WERI-Rb-1 (cell line): ENCODE data around the gene NAGA.
"Not testable (repeated sequence)": the region's sequence is repeated elsewhere in the genome, so short reads cannot be mapped to it uniquely, and the experiment has no call there.

ENCODE experiments used
- DNase-seq: peaks from one replicate; pipeline ENCODE4 v3.0.0-alpha.2; 2020
- H3K27ac ChIP-seq: fragments of 250-450 bp; sonication (Bioruptor Pico); 2 replicates; pipeline ENCODE4 v1.5.1; 2020; ENCODE audit warnings: mild to moderate bottlenecking, moderate library complexity
- H3K27me3 ChIP-seq: fragments of 250-450 bp; sonication (Bioruptor Pico); 2 replicates; pipeline ENCODE4 v1.5.1; 2021; ENCODE audit warnings: mild to moderate bottlenecking, low read depth, moderate library complexity; ENCODE audit not compliant: insufficient read depth, severe bottlenecking
- H3K36me3 ChIP-seq: fragments of 250-450 bp; sonication (Bioruptor Pico); 2 replicates; pipeline ENCODE4 v1.5.1; 2020; ENCODE audit warnings: mild to moderate bottlenecking, moderate library complexity
- H3K4me3 ChIP-seq: 2 replicates; pipeline ENCODE4 v1.5.1; 2011; ENCODE audit warnings: low read depth, mild to moderate bottlenecking, control low read depth, low read length
- H3K9me3 ChIP-seq: fragments of 250-450 bp; sonication (Bioruptor Pico); 2 replicates; pipeline ENCODE4 v1.5.1; 2021; ENCODE audit warnings: mild to moderate bottlenecking, moderate library complexity; ENCODE audit not compliant: severe bottlenecking
- CTCF ChIP-seq: IDR thresholded peaks from 2 replicates; pipeline ENCODE4 v1.5.1; 2011; ENCODE audit warnings: low read depth, mild to moderate bottlenecking, control low read depth, inconsistent platforms, low read length

NAGA gene

GRCh38 chr22:42070517-42071422 lies at the start of gene NAGA:
TSS of gene NAGA (minus strand) at chr22:42070812. CDS start at chr22:42070297, 515 bp downstream.
- Histone ChIP-seq H3K36me3 (peaks cover 9% of the 10 kb centered on the region), H3K9me3 (no peaks in the 10 kb centered on the region), H3K4me3 (peak within 1 kb of the TSS; percentile 52), H3K27ac (peak within 1 kb of the TSS; percentile 88), H3K27me3 (no peaks in the 10 kb centered on the region)
- no peak for TF ChIP-seq CTCF
- DNase-seq, result peak; percentile 97

GRCh38 chr22:42116848-42117424 lies 46.3 kb upstream of the NAGA start:
- peak; percentile 64 for TF ChIP-seq CTCF
- H3K36me3 ChIP-seq, result no peaks in the 10 kb centered on the region
- DNase-seq, result peak; percentile 67
- no peak overlapping the region for H3K27ac ChIP-seq
- H3K4me3 ChIP-seq, result no peak overlapping the region
- H3K27me3 ChIP-seq, result no peaks in the 10 kb centered on the region
- peaks cover 8% of the 10 kb centered on the region for H3K9me3 ChIP-seq

- H3K27ac ChIP-seq, H3K27me3 ChIP-seq, H3K36me3 ChIP-seq, H3K9me3 ChIP-seq, H3K4me3 ChIP-seq, DNase-seq: not testable (repeated sequence)
These were observed 44.8 kb upstream of the NAGA start for GRCh38 chr22:42115420-42115830.

- Histone ChIP-seq H3K27ac (no peak overlapping the region), H3K36me3 (no peaks in the 10 kb centered on the region), H3K9me3 (peaks cover 8% of the 10 kb centered on the region), H3K4me3 (no peak overlapping the region), H3K27me3 (no peaks in the 10 kb centered on the region)
- DNase-seq, result peak; percentile 67
- TF ChIP-seq CTCF, result peak; percentile 57; the same call in 1 of the 2 replicates
These were observed 44.1 kb upstream of the NAGA start for GRCh38 chr22:42114721-42115120.

- not testable (repeated sequence) for H3K27ac ChIP-seq, H3K4me3 ChIP-seq, H3K27me3 ChIP-seq, H3K9me3 ChIP-seq, H3K36me3 ChIP-seq
- DNase-seq, result peak; percentile 48
- TF ChIP-seq CTCF, result peak; percentile 49; the same call in 1 of the 2 replicates
These were observed 42.2 kb upstream of the NAGA start for GRCh38 chr22:42112793-42113192.

- no peaks in the 10 kb centered on the region for H3K36me3 ChIP-seq
- DNase-seq, result no peak
- peaks cover 8% of the 10 kb centered on the region for H3K9me3 ChIP-seq
- no peak overlapping the region for H3K27ac ChIP-seq
- no peak for TF ChIP-seq CTCF
- no peak overlapping the region for H3K4me3 ChIP-seq
- H3K27me3 ChIP-seq, result no peaks in the 10 kb centered on the region
These were observed 41.2 kb upstream of the NAGA start for GRCh38 chr22:42111798-42112197.
